ENCODE data around the gene PLCB2.

DNA sequence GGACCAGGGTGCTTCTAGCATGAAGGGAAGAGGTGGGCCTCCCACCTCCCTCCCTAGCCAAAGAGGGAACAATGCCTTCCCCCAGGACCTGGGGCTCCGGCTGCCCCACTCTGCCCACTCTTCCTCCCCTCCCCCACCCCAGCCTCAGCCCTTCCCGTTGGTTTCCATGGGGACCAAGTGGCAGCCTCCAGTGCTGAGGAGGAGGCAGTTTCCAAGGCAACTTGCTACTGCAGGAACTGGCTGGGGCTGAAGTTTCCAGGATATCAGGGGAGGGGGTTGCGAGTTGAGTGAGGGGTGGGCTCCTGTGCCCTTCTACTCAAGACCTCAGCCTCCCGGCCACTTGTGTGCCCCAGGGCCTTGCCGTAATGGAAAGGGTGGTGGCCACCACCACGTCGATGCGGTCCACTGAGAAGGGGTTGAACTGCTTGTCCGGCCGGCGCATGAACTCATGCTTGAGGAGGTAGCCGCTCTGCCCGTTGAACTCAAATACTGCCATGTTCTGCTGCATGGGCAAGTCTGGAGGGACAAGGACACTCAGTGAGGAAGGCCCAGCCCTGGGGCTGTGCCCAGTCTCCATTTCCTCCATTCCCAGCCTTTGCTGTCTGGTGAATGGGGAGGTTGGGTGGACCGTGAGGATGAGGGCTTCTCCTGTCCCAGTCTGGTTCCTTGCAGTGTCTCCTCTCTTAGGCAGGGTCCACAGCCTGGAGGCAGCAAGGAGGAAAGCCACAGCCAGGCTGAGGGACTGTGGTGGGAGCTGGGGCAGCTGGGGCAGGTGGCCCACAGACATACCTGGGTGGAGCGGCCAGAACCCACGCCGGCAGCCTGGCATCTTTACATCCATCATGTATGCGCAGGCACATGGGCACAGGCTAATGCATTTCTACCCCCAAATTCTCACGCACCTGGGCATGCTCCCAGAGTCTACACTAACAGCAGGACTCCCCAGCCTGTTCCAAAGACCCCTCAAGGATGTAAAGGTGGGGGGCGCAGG, 13.5 kb downstream of the PLCB2 start:
- TF ChIP-seq, protein P1, sequence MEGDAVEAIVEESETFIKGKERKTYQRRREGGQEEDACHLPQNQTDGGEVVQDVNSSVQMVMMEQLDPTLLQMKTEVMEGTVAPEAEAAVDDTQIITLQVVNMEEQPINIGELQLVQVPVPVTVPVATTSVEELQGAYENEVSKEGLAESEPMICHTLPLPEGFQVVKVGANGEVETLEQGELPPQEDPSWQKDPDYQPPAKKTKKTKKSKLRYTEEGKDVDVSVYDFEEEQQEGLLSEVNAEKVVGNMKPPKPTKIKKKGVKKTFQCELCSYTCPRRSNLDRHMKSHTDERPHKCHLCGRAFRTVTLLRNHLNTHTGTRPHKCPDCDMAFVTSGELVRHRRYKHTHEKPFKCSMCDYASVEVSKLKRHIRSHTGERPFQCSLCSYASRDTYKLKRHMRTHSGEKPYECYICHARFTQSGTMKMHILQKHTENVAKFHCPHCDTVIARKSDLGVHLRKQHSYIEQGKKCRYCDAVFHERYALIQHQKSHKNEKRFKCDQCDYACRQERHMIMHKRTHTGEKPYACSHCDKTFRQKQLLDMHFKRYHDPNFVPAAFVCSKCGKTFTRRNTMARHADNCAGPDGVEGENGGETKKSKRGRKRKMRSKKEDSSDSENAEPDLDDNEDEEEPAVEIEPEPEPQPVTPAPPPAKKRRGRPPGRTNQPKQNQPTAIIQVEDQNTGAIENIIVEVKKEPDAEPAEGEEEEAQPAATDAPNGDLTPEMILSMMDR (IDR thresholded peaks at IDR 0.05) = no peak
- no peak for TF ChIP-seq POLR2A (IDR thresholded peaks at IDR 0.05)

Measured in suprapubic skin (tissue), 3 donors.